GM12865 (cell line): ENCODE results near the gene UGP2.

ENCODE experiments used
- DNase-seq: peaks from one replicate; pipeline ENCODE4 v3.0.0; 2010; ENCODE audit warnings: low read depth
- H3K4me3 ChIP-seq: 2 replicates; pipeline ENCODE4 v1.5.1; 2011; ENCODE audit warnings: mild to moderate bottlenecking, low read depth, low read length, control low read depth
- TF ChIP-seq, protein P1 (sequence below): IDR thresholded peaks from 2 replicates; pipeline ENCODE4 v1.5.1; 2011; ENCODE audit warnings: low read length, control low read depth, low read depth, inconsistent platforms; ENCODE audit not compliant: insufficient read depth; ENCODE audit errors: missing control alignments

UGP2 gene

DNA sequence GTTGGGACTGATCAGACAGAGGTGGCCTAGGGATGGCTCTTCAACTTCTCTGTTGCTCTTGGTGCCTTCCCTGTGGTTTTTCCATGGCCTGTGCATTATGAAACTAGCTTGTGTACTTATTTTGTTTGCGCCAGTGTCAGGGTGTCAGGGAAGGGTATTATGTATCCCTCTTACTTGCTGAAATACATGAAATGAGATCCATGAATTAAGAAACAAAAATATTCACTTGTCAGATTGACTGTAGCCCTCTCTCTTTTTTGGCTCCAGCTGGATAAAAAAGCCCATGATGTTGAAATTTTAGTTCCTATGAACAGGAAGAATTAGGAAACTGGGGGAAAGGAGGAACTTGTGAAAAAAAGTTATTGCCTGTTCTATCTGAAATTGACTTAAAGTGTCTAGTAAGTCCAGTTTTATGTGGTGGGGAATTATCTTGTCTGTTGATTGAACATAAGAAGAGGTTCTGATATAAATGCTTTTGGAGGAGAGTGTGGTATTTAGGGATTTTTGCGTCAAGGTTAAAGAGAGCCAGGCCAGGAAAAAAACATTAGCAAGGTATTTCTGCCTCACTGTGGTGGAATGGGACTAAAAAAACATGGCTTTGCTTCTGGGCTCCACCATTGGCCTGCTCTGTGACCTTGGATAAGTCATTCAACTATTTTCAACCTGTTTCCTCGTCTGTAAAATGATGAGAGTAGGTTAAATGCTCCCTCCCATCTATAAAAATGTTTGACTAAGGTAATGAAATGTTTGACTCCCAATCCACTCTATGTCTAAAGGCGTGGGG is 12.0 kb downstream of the UGP2 start:
- TF ChIP-seq, protein P1, sequence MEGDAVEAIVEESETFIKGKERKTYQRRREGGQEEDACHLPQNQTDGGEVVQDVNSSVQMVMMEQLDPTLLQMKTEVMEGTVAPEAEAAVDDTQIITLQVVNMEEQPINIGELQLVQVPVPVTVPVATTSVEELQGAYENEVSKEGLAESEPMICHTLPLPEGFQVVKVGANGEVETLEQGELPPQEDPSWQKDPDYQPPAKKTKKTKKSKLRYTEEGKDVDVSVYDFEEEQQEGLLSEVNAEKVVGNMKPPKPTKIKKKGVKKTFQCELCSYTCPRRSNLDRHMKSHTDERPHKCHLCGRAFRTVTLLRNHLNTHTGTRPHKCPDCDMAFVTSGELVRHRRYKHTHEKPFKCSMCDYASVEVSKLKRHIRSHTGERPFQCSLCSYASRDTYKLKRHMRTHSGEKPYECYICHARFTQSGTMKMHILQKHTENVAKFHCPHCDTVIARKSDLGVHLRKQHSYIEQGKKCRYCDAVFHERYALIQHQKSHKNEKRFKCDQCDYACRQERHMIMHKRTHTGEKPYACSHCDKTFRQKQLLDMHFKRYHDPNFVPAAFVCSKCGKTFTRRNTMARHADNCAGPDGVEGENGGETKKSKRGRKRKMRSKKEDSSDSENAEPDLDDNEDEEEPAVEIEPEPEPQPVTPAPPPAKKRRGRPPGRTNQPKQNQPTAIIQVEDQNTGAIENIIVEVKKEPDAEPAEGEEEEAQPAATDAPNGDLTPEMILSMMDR: no peak
- H3K4me3 ChIP-seq: no peak overlapping the region
- DNase-seq: no peak

DNA sequence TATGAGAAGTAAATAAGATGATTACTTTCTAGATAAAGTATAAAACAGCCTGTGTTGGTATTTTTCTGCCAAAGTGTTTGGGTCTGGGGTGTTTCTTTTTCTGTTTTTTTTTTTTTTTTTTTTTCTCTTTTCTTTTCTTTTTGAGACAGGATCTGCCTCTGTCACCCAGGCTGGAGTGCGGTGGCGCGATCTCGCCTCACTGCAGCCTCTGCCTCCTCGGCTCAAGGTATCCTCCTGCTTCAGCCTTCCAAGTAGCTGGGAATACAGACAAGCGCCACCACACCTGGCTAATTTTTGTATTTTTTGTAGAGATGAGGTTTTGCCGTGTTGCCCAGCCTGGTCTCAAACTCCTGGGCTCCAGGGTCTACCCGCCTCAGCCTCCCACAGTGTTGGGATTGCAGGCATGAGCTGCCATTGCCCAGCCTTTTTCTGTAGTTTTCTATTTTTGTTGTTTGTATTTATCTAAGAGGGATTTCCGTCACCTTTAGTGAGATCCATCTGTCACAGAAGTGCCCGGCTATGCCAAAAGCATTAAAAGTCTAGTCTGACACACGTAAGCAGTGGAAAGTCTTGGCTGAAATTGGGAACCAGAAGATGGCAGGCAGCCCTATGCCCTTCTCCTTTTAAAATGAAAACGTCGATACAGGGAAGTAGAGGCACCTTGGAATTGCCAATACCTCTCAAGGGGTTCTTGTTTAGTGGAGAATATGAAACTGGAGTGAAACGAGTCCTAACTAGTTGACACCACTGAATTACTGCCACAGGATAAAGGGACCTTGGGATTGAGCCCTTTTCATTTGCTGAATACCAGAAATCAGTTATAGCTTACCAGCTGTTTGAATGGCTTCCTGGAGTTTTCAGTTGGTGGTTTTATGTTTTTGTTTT is 14.0 kb downstream of the UGP2 start:
- TF ChIP-seq, protein P1: no peak
- H3K4me3 ChIP-seq: no peak overlapping the region
- DNase-seq: no peak

DNA sequence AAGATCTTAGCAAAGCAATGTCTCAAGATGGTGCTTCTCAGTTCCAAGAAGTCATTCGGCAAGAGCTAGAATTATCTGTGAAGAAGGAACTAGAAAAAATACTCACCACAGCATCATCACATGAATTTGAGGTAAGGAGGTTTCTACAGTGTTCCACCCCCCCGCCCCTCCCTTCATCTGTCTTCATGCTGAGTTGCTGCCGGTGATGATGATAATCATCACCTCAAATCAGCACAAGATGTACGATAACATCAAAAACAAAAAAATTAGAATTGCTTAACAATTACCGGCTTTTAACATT is 14.6 kb downstream of the UGP2 start:
- no peak overlapping the region for H3K4me3 ChIP-seq
- no peak for DNase-seq
- TF ChIP-seq, protein P1: no peak

DNA sequence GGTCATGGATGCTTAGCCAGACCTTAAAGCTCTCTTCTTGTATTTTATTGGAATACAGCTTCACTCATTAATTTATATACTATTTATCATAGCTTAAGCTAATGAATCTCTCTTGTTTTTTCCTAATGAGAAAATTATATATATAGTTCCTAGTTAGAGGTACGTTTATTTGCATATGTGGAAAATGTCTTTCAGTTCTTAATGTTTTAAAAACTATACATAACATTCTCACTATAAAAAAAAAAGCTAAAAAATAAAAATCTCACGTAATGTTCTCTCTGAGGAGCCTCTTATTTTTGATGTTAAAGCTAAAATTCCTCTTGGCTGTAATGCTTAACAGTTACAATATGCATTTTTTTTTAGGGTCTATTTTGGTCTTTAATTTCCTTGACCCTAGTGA is 16.6 kb downstream of the UGP2 start:
- TF ChIP-seq, protein P1: no peak
- DNase-seq: no peak
- no peak overlapping the region for H3K4me3 ChIP-seq

DNA sequence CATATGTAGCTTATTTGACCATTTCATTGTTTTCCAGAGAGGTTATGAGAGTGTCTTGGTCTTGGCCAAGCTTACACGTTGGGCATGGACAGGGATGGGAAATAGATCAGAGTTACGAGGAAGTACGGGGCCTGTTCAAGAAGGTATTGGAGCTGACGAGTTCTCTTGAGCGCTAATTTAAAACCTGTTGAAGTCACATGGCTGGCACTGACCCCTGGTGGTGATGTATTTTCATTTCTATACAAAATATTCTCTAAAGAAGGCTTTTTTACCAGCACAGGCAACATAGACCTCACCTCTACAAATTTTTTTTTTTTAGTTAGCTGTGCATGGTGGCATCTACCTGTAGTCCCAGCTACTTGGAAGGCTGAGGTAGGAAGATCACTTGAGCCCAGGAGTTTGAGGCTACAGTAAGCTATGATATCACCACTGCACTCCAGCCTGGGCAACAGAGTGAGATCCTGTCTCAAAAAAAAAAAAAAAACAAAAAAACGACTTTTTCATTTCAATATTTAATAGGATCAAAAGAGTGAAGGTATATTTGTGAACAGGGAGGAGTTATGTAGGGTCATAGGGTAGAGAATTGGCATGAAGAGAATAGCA is 19.6 kb downstream of the UGP2 start:
- DNase-seq: peak; percentile 81
- TF ChIP-seq, protein P1: peak; percentile 46
- H3K4me3 ChIP-seq: no peak overlapping the region

DNA sequence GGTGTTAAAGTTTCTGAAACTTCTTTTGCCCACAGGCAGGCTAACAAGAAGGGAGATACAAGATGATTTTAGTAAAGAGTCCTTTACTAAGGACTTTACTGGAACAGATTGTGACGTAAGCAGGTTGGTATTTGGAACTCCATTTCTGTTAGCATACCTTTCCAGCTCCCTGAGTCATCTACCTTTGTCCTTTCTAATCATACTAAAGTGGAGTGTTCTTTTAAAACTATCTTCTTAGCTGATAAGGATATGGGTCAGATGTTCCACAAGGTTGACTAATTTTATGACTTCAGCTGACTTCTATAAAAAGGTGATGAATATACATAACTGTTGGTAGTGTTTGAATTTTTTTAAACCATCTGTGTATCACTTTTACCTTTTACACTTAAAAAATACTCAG is 21.1 kb downstream of the UGP2 start:
- no peak for DNase-seq
- TF ChIP-seq, protein P1: no peak
- no peak overlapping the region for H3K4me3 ChIP-seq
